Measurements from ENCODE around the gene SHBG. TPM values are rescaled to one million over a fixed set of nuclear protein-coding genes. Genes with fewer than 3 reads are reported as not detected.
A peak's percentile ranks its signal among the peaks of the same experiment; 100 is the strongest.
"Not testable (repeated sequence)": the region's sequence is repeated elsewhere in the genome, so short reads cannot be mapped to it uniquely, and the experiment has no call there.

SHBG gene
- polyA plus RNA-seq, 1 donor (not counting 4 experiments of a cell fraction or from before 2014, with no cell fraction given) = 0.14 TPM

- Histone ChIP-seq H3K4me3 (ENCODE audit: control insufficient read depth in 2 of 3, extremely low read depth in 1 of 3, insufficient read depth in 2 of 3, low read depth in 1 of 3, low read length in 3 of 3) (no peak overlapping the region), H3K9ac (ENCODE audit: control insufficient read depth, extremely low read depth, insufficient read depth, low read length) (peak overlapping the region; percentile 91), H3K36me3 (ENCODE audit: control insufficient read depth in 2 of 2, extremely low read depth in 1 of 2, insufficient read depth in 2 of 2, low read length in 2 of 2) (peaks cover 41 to 47% of the 10 kb centered on the region in 2 experiments), H3K4me1 (ENCODE audit: control insufficient read depth, extremely low read depth, insufficient read depth, low read length) (peaks cover 27% of the 10 kb centered on the region), H3K27me3 (ENCODE audit: control insufficient read depth, extremely low read depth, insufficient read depth, low read length) (no peaks in the 10 kb centered on the region), H3K9me3 (ENCODE audit: control insufficient read depth, low read depth, low read length) (no peaks in the 10 kb centered on the region), H3K4me2 (ENCODE audit: control insufficient read depth, extremely low read depth, insufficient read depth, low read depth, low read length) (peak overlapping the region; percentile 97), H2AFZ (ENCODE audit: control insufficient read depth, low read length) (no peak overlapping the region), H3K9me1 (ENCODE audit: control insufficient read depth, extremely low read depth, insufficient read depth, low read length) (no peaks in the 10 kb centered on the region), H4K20me1 (ENCODE audit: control insufficient read depth, extremely low read depth, insufficient read depth, low read length) (no peaks in the 10 kb centered on the region), H3K79me2 (ENCODE audit: control insufficient read depth, insufficient read depth, low read length) (peaks cover 25% of the 10 kb centered on the region), H3K27ac (ENCODE audit: control insufficient read depth, insufficient read depth, low read length) (peak overlapping the region; percentile 99)
- DNase-seq (ENCODE audit: low read depth, low spot score) = no peak
- no peak for TF ChIP-seq EZH2 (IDR thresholded peaks at IDR 0.05; ENCODE audit: low read length)
- FAIRE-seq = no peak
- dilution Hi-C loops (cut with MboI; ENCODE audit: extremely low pct_ligation_motif_present, low sequenced_read_pairs) = no loop called here
Observed at GRCh38 chr17:7591596-7591995, 38.3 kb upstream of the SHBG start.

GRCh38 chr17:7592422-7593021 is 37.4 kb upstream of the SHBG start:
- no peaks in the 10 kb centered on the region for H3K9me1 ChIP-seq (ENCODE audit: control insufficient read depth, extremely low read depth, insufficient read depth, low read length)
- no peak for DNase-seq (ENCODE audit: low read depth, low spot score)
- H3K4me2 ChIP-seq (ENCODE audit: control insufficient read depth, extremely low read depth, insufficient read depth, low read depth, low read length) = no peak overlapping the region
- TF ChIP-seq CTCF (optimal IDR thresholded peaks at IDR 0.05 in 1 of 3, IDR thresholded peaks at IDR 0.05 in 1 of 3, conservative IDR thresholded peaks at IDR 0.05 in 1 of 3; ENCODE audit: extremely low read depth in 1 of 3, insufficient read depth in 2 of 3, low read length in 3 of 3) (no peak), EZH2 (IDR thresholded peaks at IDR 0.05; ENCODE audit: low read length) (no peak)
- H3K4me1 ChIP-seq (ENCODE audit: control insufficient read depth, extremely low read depth, insufficient read depth, low read length) = peaks cover 19% of the 10 kb centered on the region
- no peak overlapping the region for H3K9ac ChIP-seq (ENCODE audit: control insufficient read depth, extremely low read depth, insufficient read depth, low read length)
- no peak overlapping the region for H3K4me3 ChIP-seq (ENCODE audit: control insufficient read depth in 2 of 3, extremely low read depth in 1 of 3, insufficient read depth in 2 of 3, low read depth in 1 of 3, low read length in 3 of 3)
- H3K79me2 ChIP-seq (ENCODE audit: control insufficient read depth, insufficient read depth, low read length) = peaks cover 18% of the 10 kb centered on the region
- dilution Hi-C loops (cut with MboI; ENCODE audit: extremely low pct_ligation_motif_present, low sequenced_read_pairs) = no loop called here
- no peaks in the 10 kb centered on the region for H3K9me3 ChIP-seq (ENCODE audit: control insufficient read depth, low read depth, low read length)
- peaks cover 40 to 43% of the 10 kb centered on the region in 2 experiments for H3K36me3 ChIP-seq (ENCODE audit: control insufficient read depth in 2 of 2, extremely low read depth in 1 of 2, insufficient read depth in 2 of 2, low read length in 2 of 2)
- H3K27me3 ChIP-seq (ENCODE audit: control insufficient read depth, extremely low read depth, insufficient read depth, low read length) = no peaks in the 10 kb centered on the region
- no peak for FAIRE-seq
- H4K20me1 ChIP-seq (ENCODE audit: control insufficient read depth, extremely low read depth, insufficient read depth, low read length) = no peaks in the 10 kb centered on the region
- H3K27ac ChIP-seq (ENCODE audit: control insufficient read depth, insufficient read depth, low read length) = no peak overlapping the region
- H2AFZ ChIP-seq (ENCODE audit: control insufficient read depth, low read length) = no peak overlapping the region

DNA sequence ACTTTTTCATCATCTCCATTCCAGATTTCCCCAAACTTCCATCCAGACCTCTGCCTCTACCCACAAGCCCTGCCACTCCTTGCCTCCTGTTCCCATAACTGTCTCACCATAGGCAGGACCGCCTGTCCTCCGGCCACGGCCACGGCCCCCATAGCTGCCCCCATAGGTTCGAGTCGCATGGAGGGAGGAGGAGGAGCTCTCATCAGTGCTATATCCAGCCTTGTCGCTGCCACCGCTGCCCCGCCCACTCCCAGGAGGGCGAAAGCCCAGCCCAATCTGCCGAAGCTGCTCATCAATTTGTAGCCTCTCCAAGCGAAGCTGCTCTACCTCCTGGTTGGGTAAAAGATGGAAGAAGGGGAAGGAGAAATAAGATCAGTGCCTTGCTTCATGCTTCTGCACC is 36.6 kb upstream of the SHBG start:
- Histone ChIP-seq H3K9me1 (ENCODE audit: control insufficient read depth, extremely low read depth, insufficient read depth, low read length) (no peaks in the 10 kb centered on the region), H3K4me1 (ENCODE audit: control insufficient read depth, extremely low read depth, insufficient read depth, low read length) (peaks cover 16% of the 10 kb centered on the region), H4K20me1 (ENCODE audit: control insufficient read depth, extremely low read depth, insufficient read depth, low read length) (no peaks in the 10 kb centered on the region), H3K27ac (ENCODE audit: control insufficient read depth, insufficient read depth, low read length) (no peak overlapping the region), H3K4me2 (ENCODE audit: control insufficient read depth, extremely low read depth, insufficient read depth, low read depth, low read length) (no peak overlapping the region), H3K4me3 (ENCODE audit: control insufficient read depth in 2 of 3, extremely low read depth in 1 of 3, insufficient read depth in 2 of 3, low read depth in 1 of 3, low read length in 3 of 3) (no peak overlapping the region), H3K9ac (ENCODE audit: control insufficient read depth, extremely low read depth, insufficient read depth, low read length) (no peak overlapping the region), H3K27me3 (ENCODE audit: control insufficient read depth, extremely low read depth, insufficient read depth, low read length) (no peaks in the 10 kb centered on the region), H3K36me3 (ENCODE audit: control insufficient read depth in 2 of 2, extremely low read depth in 1 of 2, insufficient read depth in 2 of 2, low read length in 2 of 2) (peaks cover 37 to 43% of the 10 kb centered on the region in 2 experiments), H3K9me3 (ENCODE audit: control insufficient read depth, low read depth, low read length) (no peaks in the 10 kb centered on the region), H3K79me2 (ENCODE audit: control insufficient read depth, insufficient read depth, low read length) (peaks cover 11% of the 10 kb centered on the region), H2AFZ (ENCODE audit: control insufficient read depth, low read length) (no peak overlapping the region)
- TF ChIP-seq CTCF (optimal IDR thresholded peaks at IDR 0.05 in 1 of 3, IDR thresholded peaks at IDR 0.05 in 1 of 3, conservative IDR thresholded peaks at IDR 0.05 in 1 of 3; ENCODE audit: extremely low read depth in 1 of 3, insufficient read depth in 2 of 3, low read length in 3 of 3) = no peak
- TF ChIP-seq EZH2 (IDR thresholded peaks at IDR 0.05; ENCODE audit: low read length) = no peak
- dilution Hi-C loops (cut with MboI; ENCODE audit: extremely low pct_ligation_motif_present, low sequenced_read_pairs) = no loop called here
- DNase-seq (ENCODE audit: low read depth, low spot score) (no peak), FAIRE-seq (no peak)

- H3K9me1 ChIP-seq (ENCODE audit: control insufficient read depth, extremely low read depth, insufficient read depth, low read length); H3K4me1 ChIP-seq (ENCODE audit: control insufficient read depth, extremely low read depth, insufficient read depth, low read length); H3K27me3 ChIP-seq (ENCODE audit: control insufficient read depth, extremely low read depth, insufficient read depth, low read length); H3K4me3 ChIP-seq (ENCODE audit: control insufficient read depth in 2 of 3, extremely low read depth in 1 of 3, insufficient read depth in 2 of 3, low read depth in 1 of 3, low read length in 3 of 3); H3K27ac ChIP-seq (ENCODE audit: control insufficient read depth, insufficient read depth, low read length); DNase-seq (ENCODE audit: low read depth, low spot score); H3K9me3 ChIP-seq (ENCODE audit: control insufficient read depth, low read depth, low read length); H3K79me2 ChIP-seq (ENCODE audit: control insufficient read depth, insufficient read depth, low read length); dilution Hi-C loops (cut with MboI; ENCODE audit: extremely low pct_ligation_motif_present, low sequenced_read_pairs); H2AFZ ChIP-seq (ENCODE audit: control insufficient read depth, low read length); H3K9ac ChIP-seq (ENCODE audit: control insufficient read depth, extremely low read depth, insufficient read depth, low read length); H3K4me2 ChIP-seq (ENCODE audit: control insufficient read depth, extremely low read depth, insufficient read depth, low read depth, low read length); H4K20me1 ChIP-seq (ENCODE audit: control insufficient read depth, extremely low read depth, insufficient read depth, low read length): not testable (repeated sequence)
- peak; percentile 57 for FAIRE-seq
- H3K36me3 ChIP-seq (ENCODE audit: control insufficient read depth in 2 of 2, extremely low read depth in 1 of 2, insufficient read depth in 2 of 2, low read length in 2 of 2) = peaks cover 38 to 44% of the 10 kb centered on the region in 2 experiments
Observed at GRCh38 chr17:7597561-7597960, 32.4 kb upstream of the SHBG start.
